Activated T-helper 9 cell treated with anti-CD3 and anti-CD28 coated beads, Interleukin-2, amount 50 U/mL, for 16 hours (primary cell): ENCODE results near the gene TANC2.

Experiments used
- DNase-seq: peaks from one replicate; pipeline ENCODE4 v3.0.0-alpha.2; 2020; ENCODE audit warnings: low read depth

Gene TANC2

DNA sequence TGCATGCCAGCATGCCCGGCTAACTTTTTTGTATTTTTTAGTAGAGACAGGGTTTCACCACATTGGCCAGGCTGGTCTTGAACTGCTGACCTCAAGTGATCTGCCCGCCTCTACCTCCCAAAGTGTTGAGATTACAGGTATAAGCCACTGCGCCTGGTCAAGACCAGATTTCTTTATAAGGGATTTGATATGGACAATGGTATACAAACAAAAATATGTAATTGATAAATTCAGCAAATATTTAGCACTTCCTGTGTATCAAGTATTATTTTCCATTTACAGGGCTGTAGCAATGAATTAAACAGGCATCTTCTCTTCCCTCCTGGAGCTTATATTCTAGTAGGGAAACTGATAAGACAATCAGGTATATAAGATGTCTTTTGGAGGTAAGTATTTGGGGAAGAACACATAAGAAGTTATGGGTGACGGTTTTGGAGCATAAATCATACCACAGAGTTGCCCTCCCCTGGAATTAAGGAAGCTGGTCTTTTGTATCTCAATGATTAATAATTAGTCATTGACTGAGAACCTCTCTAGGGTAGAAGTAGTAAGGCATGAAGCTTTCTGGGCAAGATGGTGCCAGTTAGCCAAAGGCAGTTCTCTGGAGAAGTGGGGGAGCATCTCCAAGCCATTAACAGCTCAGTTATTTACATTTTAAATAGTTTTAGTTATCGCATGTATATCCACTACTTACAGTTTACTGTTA is 35.8 kb downstream of the TANC2 start:
- DNase-seq, result no peak

DNA sequence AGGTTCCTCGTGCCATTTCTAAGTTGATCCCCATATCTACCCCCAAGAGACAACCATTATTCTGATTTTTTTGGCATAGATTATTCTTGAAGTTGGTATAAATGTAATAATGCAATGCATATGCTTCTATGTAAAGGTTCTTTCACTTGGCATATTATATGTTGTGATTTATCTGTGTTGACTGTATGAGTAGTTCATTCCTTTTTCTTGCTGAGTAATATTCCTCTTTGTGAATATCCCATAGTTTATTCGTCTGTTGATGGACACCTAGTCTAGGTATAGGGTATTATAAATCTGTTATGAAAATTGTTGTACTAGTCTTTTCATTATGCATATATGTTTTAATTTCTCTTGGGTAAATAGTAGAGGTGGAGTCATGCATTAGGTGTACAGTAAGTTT is 36.6 kb downstream of the TANC2 start:
- no peak for DNase-seq

DNA sequence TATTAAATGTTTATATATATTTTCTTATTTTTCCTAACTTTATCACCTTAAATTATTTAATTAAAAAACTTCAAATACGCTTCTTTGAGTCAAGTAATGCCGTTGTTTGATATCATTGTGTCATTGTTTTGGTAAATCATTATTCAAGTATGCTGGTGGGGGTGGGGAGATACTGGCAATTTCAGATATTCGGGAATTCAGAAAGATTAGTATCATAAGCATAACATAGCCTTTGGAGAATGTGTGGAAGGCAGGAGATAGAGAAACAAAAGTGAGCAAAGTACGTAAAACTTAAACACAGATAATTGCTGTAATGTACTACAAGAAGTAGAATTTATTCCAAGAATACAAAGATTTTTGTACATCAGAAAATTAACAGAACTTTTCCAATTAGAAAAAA is 49.8 kb downstream of the TANC2 start:
- DNase-seq, result no peak
